Mesenchymal stem cell (in vitro differentiated cells and primary cell): ENCODE results near the gene IGSF23.
"Not testable (repeated sequence)": the region's sequence is repeated elsewhere in the genome, so short reads cannot be mapped to it uniquely, and the experiment has no call there.

Source experiments
- DNase-seq: peaks from one replicate; pipeline ENCODE4 v3.0.0-alpha.2; 2013
- H2AFZ ChIP-seq: one replicate; pipeline ENCODE4 v1.6.1; 2013; ENCODE audit warnings: low read depth, mild to moderate bottlenecking, control low read depth, inconsistent platforms, low read length, moderate library complexity
- H2AK5ac ChIP-seq: 2 replicates; pipeline ENCODE4 v1.6.1; 2013; ENCODE audit warnings: low read length, moderate library complexity, mild to moderate bottlenecking, inconsistent platforms; ENCODE audit not compliant: severe bottlenecking
- H2BK120ac ChIP-seq: one replicate; pipeline ENCODE4 v1.6.1; 2013; ENCODE audit warnings: low read depth, mild to moderate bottlenecking, inconsistent platforms, low read length, moderate library complexity
- H2BK12ac ChIP-seq, 2 experiments: one replicate each; pipeline ENCODE4 v1.6.1; 2013; ENCODE audit warnings: inconsistent platforms in 2 of 2, low read length in 2 of 2, mild to moderate bottlenecking in 2 of 2, moderate library complexity in 2 of 2, control low read depth in 1 of 2
- H2BK15ac ChIP-seq: one replicate; pipeline ENCODE4 v1.6.1; 2013; ENCODE audit warnings: mild to moderate bottlenecking, low read depth, inconsistent platforms; ENCODE audit not compliant: poor library complexity, severe bottlenecking
- H2BK5ac ChIP-seq: 2 replicates; pipeline ENCODE4 v1.6.1; 2013; ENCODE audit warnings: low read depth, mild to moderate bottlenecking, low read length, control low read depth, inconsistent platforms; ENCODE audit not compliant: poor library complexity, severe bottlenecking
- H3K14ac ChIP-seq, 2 experiments: one replicate each; pipeline ENCODE4 v1.6.1; 2013; ENCODE audit warnings: inconsistent platforms in 2 of 2, low read length in 2 of 2, control low read depth in 1 of 2, mild to moderate bottlenecking in 1 of 2, moderate library complexity in 1 of 2
- H3K18ac ChIP-seq, 2 experiments: one replicate each; pipeline ENCODE4 v1.6.1; 2013; ENCODE audit warnings: inconsistent platforms in 2 of 2, low read length in 2 of 2, control low read depth in 1 of 2, low read depth in 1 of 2, mild to moderate bottlenecking in 1 of 2
- H3K23ac ChIP-seq, 2 experiments: one replicate each; pipeline ENCODE4 v1.6.1; 2013; ENCODE audit warnings: inconsistent platforms in 2 of 2, low read length in 2 of 2, mild to moderate bottlenecking in 2 of 2, moderate library complexity in 2 of 2, control low read depth in 1 of 2
- H3K27ac ChIP-seq: 2 replicates; pipeline ENCODE4 v1.5.1; 2013; ENCODE audit warnings: mild to moderate bottlenecking, moderate library complexity, low read length, control low read depth, inconsistent platforms; ENCODE audit not compliant: poor library complexity, severe bottlenecking
- H3K27me3 ChIP-seq, 2 experiments: 2 replicates each; pipeline versions ENCODE4 v1.6.1 to v1.7.0; 2013; ENCODE audit warnings: low read length in 2 of 2, mild to moderate bottlenecking in 2 of 2, moderate library complexity in 2 of 2, control low read depth in 1 of 2, inconsistent platforms in 1 of 2; ENCODE audit not compliant: control insufficient read depth in 1 of 2, insufficient read depth in 1 of 2
- H3K36me3 ChIP-seq, 2 experiments: 2 replicates each; pipeline versions ENCODE4 v1.6.1 to v1.7.0; 2013; ENCODE audit warnings: low read length in 2 of 2, control low read depth in 1 of 2, inconsistent platforms in 1 of 2, low read depth in 1 of 2, mild to moderate bottlenecking in 1 of 2; ENCODE audit not compliant: insufficient read depth in 2 of 2, control insufficient read depth in 1 of 2
- H3K4ac ChIP-seq, 2 experiments: one replicate each; pipeline ENCODE4 v1.6.1; 2013; ENCODE audit warnings: inconsistent platforms in 2 of 2, low read length in 2 of 2, mild to moderate bottlenecking in 2 of 2, moderate library complexity in 2 of 2, control low read depth in 1 of 2, low read depth in 1 of 2
- H3K4me1 ChIP-seq: 2 replicates; pipeline ENCODE4 v1.6.1; 2013; ENCODE audit warnings: low read depth, low read length, control low read depth; ENCODE audit not compliant: control insufficient read depth, insufficient read depth
- H3K4me2 ChIP-seq: 2 replicates; pipeline ENCODE4 v1.6.1; 2013; ENCODE audit warnings: low read length, mild to moderate bottlenecking, inconsistent platforms; ENCODE audit not compliant: poor library complexity, severe bottlenecking
- H3K4me3 ChIP-seq, 2 experiments: 2 replicates each; pipeline versions ENCODE4 v1.5.1 to v1.7.0; 2013; ENCODE audit warnings: low read length in 2 of 2, mild to moderate bottlenecking in 2 of 2, control low read depth in 1 of 2, low read depth in 1 of 2; ENCODE audit not compliant: insufficient read depth in 1 of 2
- H3K79me1 ChIP-seq: replicated peaks from 2 replicates; pipeline ENCODE4 v1.6.1; 2013; ENCODE audit warnings: mild to moderate bottlenecking, control low read depth, low read length, inconsistent platforms; ENCODE audit not compliant: poor library complexity, severe bottlenecking
- H3K9ac ChIP-seq: 2 replicates; pipeline ENCODE4 v1.7.0; 2013; ENCODE audit warnings: mild to moderate bottlenecking, low read length, moderate library complexity
- H3K9me3 ChIP-seq: 2 replicates; pipeline ENCODE4 v1.7.0; 2013; ENCODE audit warnings: mild to moderate bottlenecking, low read length; ENCODE audit not compliant: control insufficient read depth
- H4K8ac ChIP-seq: one replicate; pipeline ENCODE4 v1.6.1; 2013; ENCODE audit warnings: inconsistent platforms, mild to moderate bottlenecking, low read length, moderate library complexity
- H4K91ac ChIP-seq: one replicate; pipeline ENCODE4 v1.6.1; 2013; ENCODE audit warnings: mild to moderate bottlenecking, low read length, inconsistent platforms
- WGBS: methylation state at CpG from one replicate; pipeline ENCODE4 v1.1.7; 2013; ENCODE audit warnings: mixed read lengths; 5-methylcytosine and 5-hydroxymethylcytosine counted together

Gene IGSF23

DNA sequence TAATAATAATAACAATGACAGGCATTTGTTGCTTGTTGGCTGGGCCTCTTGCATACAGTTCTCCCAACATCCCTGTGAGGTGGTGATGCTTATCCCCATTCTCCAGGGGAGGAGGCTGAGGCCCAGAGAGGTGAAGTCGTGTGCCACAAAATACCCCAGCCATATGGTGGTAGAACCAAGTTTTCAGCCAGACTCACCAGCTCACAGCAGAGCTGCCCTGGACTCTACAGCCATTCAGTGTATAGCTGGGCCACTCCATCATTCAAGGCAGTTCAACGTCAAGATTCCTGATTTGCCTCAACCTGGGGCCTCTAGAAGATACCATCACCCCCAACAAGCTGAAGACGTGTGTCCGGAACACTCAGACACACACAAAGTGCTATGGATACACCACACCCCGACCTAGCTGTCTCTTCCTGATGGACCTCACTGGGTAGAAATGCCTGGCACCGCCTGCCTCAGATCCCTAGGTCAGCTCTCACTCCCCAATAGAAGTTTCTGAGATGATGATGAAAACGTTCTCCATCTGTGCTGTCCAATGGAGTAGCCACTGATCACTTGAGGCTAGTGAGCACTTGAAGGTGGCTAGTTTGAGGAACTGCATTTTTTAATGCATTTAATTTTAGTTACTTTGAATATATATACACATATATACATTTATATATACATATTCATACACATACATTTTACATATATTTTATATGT lies 53.6 kb downstream of the IGSF23 start:
- Histone ChIP-seq H3K79me1 (no peaks in the 10 kb centered on the region), H2BK12ac (no peak overlapping the region), H3K27ac (no peak overlapping the region), H2BK5ac (no peak overlapping the region), H3K23ac (no peak overlapping the region), H2AFZ (no peak overlapping the region), H3K14ac (no peak overlapping the region), H3K4me2 (no peak overlapping the region), H3K27me3 (no peaks in the 10 kb centered on the region), H3K36me3 (peaks cover 12 to 21% of the 10 kb centered on the region in 2 experiments), H3K4ac (no peak overlapping the region), H2BK15ac (no peak overlapping the region), H3K9me3 (no peaks in the 10 kb centered on the region), H4K8ac (no peak overlapping the region), H3K4me3 (no peak overlapping the region), H4K91ac (no peak overlapping the region), H2AK5ac (no peak overlapping the region), H3K4me1 (no peaks in the 10 kb centered on the region), H3K9ac (no peak overlapping the region), H2BK120ac (no peak overlapping the region), H3K18ac (no peak overlapping the region)
- 95% methylated on average over 6 of the region's 7 CpGs for WGBS
- DNase-seq: no peak

DNA sequence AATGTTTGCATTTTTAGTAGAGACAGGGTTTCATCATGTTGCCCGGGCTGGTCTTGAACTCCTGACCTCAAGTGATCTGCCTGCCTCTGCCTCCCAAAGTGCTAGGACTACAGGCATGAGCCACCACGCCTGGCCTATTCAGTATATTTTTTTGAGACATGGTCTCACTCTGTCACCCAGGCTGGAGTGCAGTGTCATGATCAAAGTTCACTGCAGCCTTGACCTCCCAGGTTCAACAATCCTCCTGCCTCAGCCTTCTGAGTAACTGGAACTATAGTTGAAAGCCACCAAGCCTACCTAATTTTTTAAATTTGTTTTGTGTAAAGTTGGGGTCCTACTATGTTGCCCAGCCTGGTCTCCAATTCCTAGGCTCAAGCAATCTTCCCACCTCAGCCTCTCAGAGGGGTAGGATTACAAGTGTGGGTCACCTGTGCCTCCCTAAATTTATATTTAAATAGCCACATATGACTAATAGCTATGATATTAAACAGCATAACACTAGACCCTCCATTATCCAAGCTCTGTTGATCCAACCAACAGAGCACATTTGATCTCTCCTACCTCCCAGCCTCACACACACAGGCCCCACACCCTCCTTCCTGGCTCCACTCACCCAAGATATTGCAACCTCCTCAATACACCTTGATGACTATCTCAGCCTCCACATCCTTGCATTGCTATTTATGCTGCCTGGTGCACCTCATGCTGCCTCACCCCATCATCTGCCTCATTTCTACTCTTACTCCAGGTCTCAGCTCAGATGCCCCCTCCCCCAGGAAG lies 55.8 kb downstream of the IGSF23 start:
- Histone ChIP-seq H2BK120ac (no peak overlapping the region), H3K27me3 (no peaks in the 10 kb centered on the region), H2BK12ac (no peak overlapping the region)

DNA sequence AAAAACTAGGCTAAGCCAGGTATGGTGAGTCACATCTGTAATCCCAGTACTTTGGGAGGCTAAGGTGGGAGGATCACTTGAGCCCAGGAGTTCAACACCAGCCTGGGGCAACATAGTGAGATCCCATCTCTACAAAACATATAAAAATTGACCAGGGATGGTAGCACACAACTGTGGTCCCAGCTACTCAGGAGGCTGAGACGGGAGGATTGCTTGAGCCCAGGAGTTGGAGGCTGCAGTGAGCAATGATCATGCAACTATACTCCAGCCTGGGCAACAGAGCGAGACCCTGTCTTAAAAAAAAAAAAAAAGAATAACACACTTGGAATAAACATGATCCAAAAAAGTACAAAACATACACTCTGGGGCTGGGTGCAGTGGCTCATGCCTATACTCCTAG lies 56.7 kb downstream of the IGSF23 start:
- H4K91ac ChIP-seq, H3K27ac ChIP-seq, H3K18ac ChIP-seq, DNase-seq, H2BK15ac ChIP-seq, H3K14ac ChIP-seq, H3K9ac ChIP-seq, H3K4me1 ChIP-seq, H3K79me1 ChIP-seq, H3K4me3 ChIP-seq, H3K36me3 ChIP-seq, H3K27me3 ChIP-seq, H2AFZ ChIP-seq, H3K4me2 ChIP-seq, H2BK5ac ChIP-seq, H2BK120ac ChIP-seq, H4K8ac ChIP-seq, H3K9me3 ChIP-seq, H3K23ac ChIP-seq, H3K4ac ChIP-seq, H2BK12ac ChIP-seq, H2AK5ac ChIP-seq: not testable (repeated sequence)
- WGBS: 69% methylated on average over 2 of the region's 2 CpGs

More for the DNA sequence above, 55.8 kb downstream of the IGSF23 start:
- no peaks in the 10 kb centered on the region for H3K4me1 ChIP-seq
- no peak overlapping the region for H2AFZ ChIP-seq
- no peak overlapping the region for H3K23ac ChIP-seq
- no peak overlapping the region for H3K9ac ChIP-seq
- no peak overlapping the region for H3K4me2 ChIP-seq
- H4K91ac ChIP-seq: no peak overlapping the region
- H2AK5ac ChIP-seq: no peak overlapping the region
- no peaks in the 10 kb centered on the region for H3K9me3 ChIP-seq
- H4K8ac ChIP-seq: no peak overlapping the region
- no peaks in the 10 kb centered on the region for H3K79me1 ChIP-seq
- H2BK15ac ChIP-seq: no peak overlapping the region
- no peak overlapping the region for H3K4me3 ChIP-seq
- H3K4ac ChIP-seq: no peak overlapping the region
- no peak for DNase-seq
- no peak overlapping the region for H2BK5ac ChIP-seq
- H3K36me3 ChIP-seq: peaks cover 0 to 7% of the 10 kb centered on the region in 2 experiments
- no peak overlapping the region for H3K14ac ChIP-seq
- H3K18ac ChIP-seq: no peak overlapping the region
- WGBS: 90% methylated on average over 2 of the region's 2 CpGs
- H3K27ac ChIP-seq: no peak overlapping the region

DNA sequence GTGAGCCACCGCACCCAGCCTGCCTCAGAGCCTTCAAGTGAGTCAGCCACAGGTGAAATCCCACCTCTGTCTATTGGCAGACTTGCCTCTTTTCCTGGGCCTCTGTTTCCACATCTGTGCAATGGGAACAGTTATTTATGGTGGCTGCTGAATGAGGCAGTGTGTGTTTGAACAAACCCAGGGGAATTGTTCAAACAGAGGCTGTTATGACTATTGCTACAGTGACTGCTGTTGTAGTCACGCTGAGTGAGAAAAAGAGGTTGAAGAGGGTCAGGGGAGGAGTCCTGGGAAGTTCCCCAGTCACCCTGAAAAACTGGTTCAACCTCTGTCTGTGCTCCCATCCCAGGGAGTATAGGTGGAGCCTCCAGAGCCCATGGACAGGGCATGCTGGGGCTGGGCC lies 58.0 kb downstream of the IGSF23 start, which contains the start of gene CEACAM19:
CEACAM19 (plus strand) TSS at position 83 of the 400 bp plus-strand sequence. CDS start 450 bp downstream, outside the sequence.
- WGBS: 84% methylated on average over 2 of the region's 2 CpGs
- H3K4me2 ChIP-seq: no peak within 1 kb of the TSS
- H3K36me3 ChIP-seq: peaks cover 0 to 4% of the 10 kb centered on the region in 2 experiments
- H2BK15ac ChIP-seq: no peak within 1 kb of the TSS
- no peak within 1 kb of the TSS for H2AK5ac ChIP-seq
- no peak within 1 kb of the TSS for H3K18ac ChIP-seq
- no peak within 1 kb of the TSS for H4K8ac ChIP-seq
- no peaks in the 10 kb centered on the region for H3K79me1 ChIP-seq
- H3K9me3 ChIP-seq: no peaks in the 10 kb centered on the region
- H4K91ac ChIP-seq: no peak within 1 kb of the TSS
- H3K4ac ChIP-seq: no peak within 1 kb of the TSS
- H3K4me3 ChIP-seq: no peak within 1 kb of the TSS
- H2BK120ac ChIP-seq: no peak within 1 kb of the TSS
- H3K23ac ChIP-seq: no peak within 1 kb of the TSS
- no peak within 1 kb of the TSS for H2BK12ac ChIP-seq
- no peak within 1 kb of the TSS for H2BK5ac ChIP-seq
- H3K14ac ChIP-seq: no peak within 1 kb of the TSS
- no peak within 1 kb of the TSS for H3K27ac ChIP-seq
- no peak within 1 kb of the TSS for H2AFZ ChIP-seq
- no peaks in the 10 kb centered on the region for H3K4me1 ChIP-seq
- no peaks in the 10 kb centered on the region for H3K27me3 ChIP-seq
- no peak within 1 kb of the TSS for H3K9ac ChIP-seq
- DNase-seq: no peak
